ENCODE measurements around the gene ATP8B1.

ATP8B1 gene

DNA sequence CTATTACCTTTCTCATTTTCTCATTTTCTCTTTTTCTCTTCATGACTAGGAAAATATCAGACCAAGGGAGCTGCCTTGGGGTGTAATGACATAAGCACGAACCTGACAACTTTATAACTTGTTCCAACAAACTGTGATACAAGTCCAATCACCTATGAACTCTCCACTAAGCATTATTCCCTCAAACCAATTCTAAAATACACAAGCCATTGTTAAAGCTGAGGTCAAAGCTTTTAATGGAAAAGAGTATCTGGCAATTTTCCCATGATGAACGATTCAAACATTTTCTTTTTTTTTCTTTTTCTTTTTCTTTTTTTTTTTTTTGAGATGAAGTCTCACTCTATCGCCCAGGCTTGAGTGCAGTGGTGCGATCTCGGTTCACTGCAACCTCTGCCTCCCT is 133.1 kb downstream of the ATP8B1 start:
- DNase-seq (ENCODE audit: low read depth): no peak
- H3K4me3 ChIP-seq (ENCODE audit: low read depth, low read length): no peak overlapping the region
- TF ChIP-seq, protein P1, sequence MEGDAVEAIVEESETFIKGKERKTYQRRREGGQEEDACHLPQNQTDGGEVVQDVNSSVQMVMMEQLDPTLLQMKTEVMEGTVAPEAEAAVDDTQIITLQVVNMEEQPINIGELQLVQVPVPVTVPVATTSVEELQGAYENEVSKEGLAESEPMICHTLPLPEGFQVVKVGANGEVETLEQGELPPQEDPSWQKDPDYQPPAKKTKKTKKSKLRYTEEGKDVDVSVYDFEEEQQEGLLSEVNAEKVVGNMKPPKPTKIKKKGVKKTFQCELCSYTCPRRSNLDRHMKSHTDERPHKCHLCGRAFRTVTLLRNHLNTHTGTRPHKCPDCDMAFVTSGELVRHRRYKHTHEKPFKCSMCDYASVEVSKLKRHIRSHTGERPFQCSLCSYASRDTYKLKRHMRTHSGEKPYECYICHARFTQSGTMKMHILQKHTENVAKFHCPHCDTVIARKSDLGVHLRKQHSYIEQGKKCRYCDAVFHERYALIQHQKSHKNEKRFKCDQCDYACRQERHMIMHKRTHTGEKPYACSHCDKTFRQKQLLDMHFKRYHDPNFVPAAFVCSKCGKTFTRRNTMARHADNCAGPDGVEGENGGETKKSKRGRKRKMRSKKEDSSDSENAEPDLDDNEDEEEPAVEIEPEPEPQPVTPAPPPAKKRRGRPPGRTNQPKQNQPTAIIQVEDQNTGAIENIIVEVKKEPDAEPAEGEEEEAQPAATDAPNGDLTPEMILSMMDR (IDR thresholded peaks at IDR 0.05; ENCODE audit: low read depth, low read length, missing control alignments): no peak

DNA sequence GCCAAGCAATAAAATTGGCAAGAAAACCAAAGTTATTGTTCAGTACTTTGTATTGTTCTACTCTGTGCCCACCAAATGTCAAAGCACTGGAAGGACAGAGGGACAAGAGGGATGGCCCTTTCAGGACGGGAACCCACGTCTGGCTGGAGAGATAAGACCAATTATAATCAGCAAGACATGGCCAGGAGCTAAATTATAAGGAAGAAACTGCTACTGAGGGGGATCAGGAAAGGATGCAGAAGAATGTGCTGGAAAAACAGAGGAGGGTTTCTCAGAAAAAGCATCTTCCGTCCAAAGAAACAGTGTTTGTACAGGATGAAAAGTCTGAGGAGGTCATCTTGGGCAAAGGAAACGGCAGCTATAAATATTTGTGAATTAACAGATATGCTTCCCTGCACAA is 135.1 kb downstream of the ATP8B1 start:
- TF ChIP-seq, protein P1 (IDR thresholded peaks at IDR 0.05; ENCODE audit: low read depth, low read length, missing control alignments): no peak
- no peak overlapping the region for H3K4me3 ChIP-seq (ENCODE audit: low read depth, low read length)
- DNase-seq (ENCODE audit: low read depth): no peak

DNA sequence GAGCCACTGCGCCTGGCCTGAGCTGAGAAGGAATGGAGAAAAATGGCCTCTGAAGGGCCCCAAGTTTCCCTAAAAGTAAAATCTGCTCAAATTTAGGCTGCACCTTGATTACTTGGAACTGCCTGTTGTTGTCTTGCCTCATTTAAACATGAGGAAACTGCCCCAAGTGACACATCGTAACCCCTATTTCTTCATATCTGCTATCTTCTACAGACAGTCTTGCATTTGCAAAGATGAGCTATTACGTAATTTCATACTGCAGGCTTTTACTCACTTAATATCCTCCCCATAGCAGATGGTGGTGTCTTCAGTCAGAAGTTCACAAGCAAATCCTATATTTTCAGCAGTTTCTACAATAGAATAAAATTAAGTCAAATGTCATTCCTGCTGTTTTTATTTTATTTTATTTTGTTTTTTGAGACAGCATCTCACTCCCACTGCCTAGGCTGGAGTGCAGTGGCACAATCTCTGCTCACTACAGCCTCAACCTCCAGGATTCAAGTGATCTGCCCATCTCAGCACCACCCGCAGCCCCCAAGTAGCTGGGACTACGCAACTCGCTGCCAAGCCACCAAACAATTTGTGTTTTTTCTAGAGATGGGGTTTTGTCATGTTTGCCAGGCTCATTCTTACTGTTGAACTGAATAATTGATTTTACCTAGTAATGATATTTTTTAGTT is 136.2 kb downstream of the ATP8B1 start:
- H3K4me3 ChIP-seq (ENCODE audit: low read depth, low read length): no peak overlapping the region
- no peak for DNase-seq (ENCODE audit: low read depth)
- TF ChIP-seq, protein P1 (IDR thresholded peaks at IDR 0.05; ENCODE audit: low read depth, low read length, missing control alignments): no peak

DNA sequence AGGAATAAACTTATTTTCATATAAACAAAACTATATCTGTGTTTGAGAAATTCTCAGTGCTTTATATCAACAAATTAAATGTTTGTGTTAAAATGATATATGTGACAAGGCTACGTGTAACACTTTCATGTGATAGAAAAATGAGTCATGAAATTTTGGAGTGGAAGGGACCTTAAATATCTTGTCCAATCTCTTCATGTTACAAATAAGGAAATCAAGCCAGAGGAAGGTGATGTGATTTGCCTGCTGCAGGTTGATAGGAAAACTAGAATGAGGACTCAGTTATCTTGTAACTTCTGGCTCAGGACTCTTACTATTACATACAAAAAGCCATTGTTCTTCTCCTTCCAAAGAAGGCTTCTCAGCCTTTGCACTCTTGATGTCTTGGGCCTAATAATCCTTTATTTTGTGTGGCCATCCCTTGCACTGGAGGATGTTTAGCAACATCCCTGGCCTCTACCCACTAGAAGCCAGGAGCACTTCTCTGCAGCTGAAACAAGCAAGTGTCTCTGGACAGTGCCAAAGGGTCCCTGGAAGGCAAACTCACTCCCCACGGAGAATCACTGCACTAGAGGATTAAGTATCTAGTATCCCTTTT is 138.4 kb downstream of the ATP8B1 start:
- no peak overlapping the region for H3K4me3 ChIP-seq (ENCODE audit: low read depth, low read length)
- TF ChIP-seq, protein P1 (IDR thresholded peaks at IDR 0.05; ENCODE audit: low read depth, low read length, missing control alignments): no peak
- no peak for DNase-seq (ENCODE audit: low read depth)

DNA sequence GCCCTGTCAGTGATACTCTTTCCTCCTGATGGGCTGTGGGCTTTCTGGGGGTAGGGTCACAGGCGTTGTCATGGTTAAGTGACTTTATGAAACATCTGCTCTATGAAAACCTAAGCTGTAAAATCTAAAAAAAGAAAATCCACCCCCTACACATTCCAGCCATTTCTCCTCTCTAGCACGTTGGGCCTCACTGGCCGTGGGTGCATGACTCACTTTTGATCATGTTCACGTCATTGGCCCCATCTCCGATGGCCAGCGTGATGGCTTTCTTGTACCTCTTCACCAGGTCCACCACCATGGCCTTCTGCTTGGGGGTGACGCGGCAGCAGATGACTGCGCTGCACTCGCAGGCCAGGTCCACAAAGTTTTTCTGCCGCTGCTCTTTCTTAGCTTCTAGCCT is 142.2 kb downstream of the ATP8B1 start:
- no peak for DNase-seq (ENCODE audit: low read depth)
- TF ChIP-seq, protein P1 (IDR thresholded peaks at IDR 0.05; ENCODE audit: low read depth, low read length, missing control alignments): no peak

DNA sequence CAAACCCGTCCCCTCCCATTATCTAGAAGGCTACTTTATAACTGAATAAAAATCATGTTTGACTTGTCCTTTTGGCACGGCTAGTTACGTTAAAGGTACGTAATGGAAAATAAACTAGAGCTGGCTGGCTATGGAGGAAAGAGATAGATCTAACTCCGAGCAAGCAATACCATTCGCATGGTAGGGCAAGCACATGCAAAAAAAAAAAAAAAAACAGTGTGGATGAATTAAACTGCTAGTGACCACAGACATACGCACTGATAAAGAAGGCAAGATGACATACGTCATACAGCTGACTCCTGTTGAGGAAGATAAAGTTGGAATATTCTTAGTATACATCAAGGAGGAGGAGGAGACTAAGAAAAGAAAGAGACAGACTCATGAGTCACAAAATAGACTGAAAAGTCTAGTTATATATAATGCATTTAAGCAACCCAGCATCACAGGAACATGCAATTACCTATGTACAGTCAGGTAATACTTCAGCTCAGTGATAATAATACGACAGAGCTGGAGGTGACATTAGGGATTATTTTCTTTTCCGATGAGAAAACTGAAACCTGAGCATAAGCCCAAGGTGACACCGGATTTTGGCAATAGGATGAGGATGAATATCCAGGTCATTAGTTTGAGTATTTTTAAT is 143.5 kb downstream of the ATP8B1 start:
- no peak overlapping the region for H3K4me3 ChIP-seq (ENCODE audit: low read depth, low read length)
- DNase-seq (ENCODE audit: low read depth): no peak
- TF ChIP-seq, protein P1 (IDR thresholded peaks at IDR 0.05; ENCODE audit: low read depth, low read length, missing control alignments): no peak

More for the DNA sequence above, 142.2 kb downstream of the ATP8B1 start:
- no peak overlapping the region for H3K4me3 ChIP-seq (ENCODE audit: low read depth, low read length)

Measured in GM12864 (cell line).